ENCODE measurements around the gene ANKRD29.

ANKRD29 gene

GRCh38 chr18:23587220-23587642 is 75.5 kb downstream of the ANKRD29 start:
- Histone ChIP-seq H3K4me3 (ENCODE audit: low read depth, low read length) (peak overlapping the region; percentile 97), H3K4me1 (ENCODE audit: control insufficient read depth, insufficient read depth, low read length) (peaks cover 13% of the 10 kb centered on the region; the same call in 1 of the 2 replicates), H3K9ac (ENCODE audit: low read depth, low read length) (no peak overlapping the region), H3K27me3 (ENCODE audit: control insufficient read depth, insufficient read depth, low read length) (no peaks in the 10 kb centered on the region), H3K27ac (ENCODE audit: low read depth, low read length) (no peak overlapping the region), H3K36me3 (ENCODE audit: control insufficient read depth, insufficient read depth, low read length) (no peaks in the 10 kb centered on the region), H3K9me3 (ENCODE audit: control insufficient read depth, insufficient read depth, low read length) (no peaks in the 10 kb centered on the region)

GRCh38 chr18:23586249-23587196 is 76.2 kb downstream of the ANKRD29 start, which contains the start of gene NPC1:
TSS of gene NPC1 (minus strand) at chr18:23586506. CDS start at chr18:23586343, 163 bp downstream.
- no peaks in the 10 kb centered on the region for H3K9me3 ChIP-seq (ENCODE audit: control insufficient read depth, insufficient read depth, low read length)
- no peaks in the 10 kb centered on the region for H3K36me3 ChIP-seq (ENCODE audit: control insufficient read depth, insufficient read depth, low read length)
- peaks cover 13% of the 10 kb centered on the region; the same call in 1 of the 2 replicates for H3K4me1 ChIP-seq (ENCODE audit: control insufficient read depth, insufficient read depth, low read length)
- H3K27me3 ChIP-seq (ENCODE audit: control insufficient read depth, insufficient read depth, low read length), result no peaks in the 10 kb centered on the region
- peak within 1 kb of the TSS; percentile 100 for H3K27ac ChIP-seq (ENCODE audit: low read depth, low read length)
- peak within 1 kb of the TSS; percentile 90 for H3K9ac ChIP-seq (ENCODE audit: low read depth, low read length)
- peak within 1 kb of the TSS; percentile 97 for H3K4me3 ChIP-seq (ENCODE audit: low read depth, low read length)

GRCh38 chr18:23585897-23586248 is 76.8 kb downstream of the ANKRD29 start:
- peak overlapping the region; percentile 100 for H3K27ac ChIP-seq (ENCODE audit: low read depth, low read length)
- peak overlapping the region; percentile 97 for H3K4me3 ChIP-seq (ENCODE audit: low read depth, low read length)
- no peaks in the 10 kb centered on the region for H3K9me3 ChIP-seq (ENCODE audit: control insufficient read depth, insufficient read depth, low read length)
- peak overlapping the region; percentile 90 for H3K9ac ChIP-seq (ENCODE audit: low read depth, low read length)
- peaks cover 13% of the 10 kb centered on the region; the same call in 1 of the 2 replicates for H3K4me1 ChIP-seq (ENCODE audit: control insufficient read depth, insufficient read depth, low read length)
- no peaks in the 10 kb centered on the region for H3K27me3 ChIP-seq (ENCODE audit: control insufficient read depth, insufficient read depth, low read length)
- no peaks in the 10 kb centered on the region for H3K36me3 ChIP-seq (ENCODE audit: control insufficient read depth, insufficient read depth, low read length)

DNA sequence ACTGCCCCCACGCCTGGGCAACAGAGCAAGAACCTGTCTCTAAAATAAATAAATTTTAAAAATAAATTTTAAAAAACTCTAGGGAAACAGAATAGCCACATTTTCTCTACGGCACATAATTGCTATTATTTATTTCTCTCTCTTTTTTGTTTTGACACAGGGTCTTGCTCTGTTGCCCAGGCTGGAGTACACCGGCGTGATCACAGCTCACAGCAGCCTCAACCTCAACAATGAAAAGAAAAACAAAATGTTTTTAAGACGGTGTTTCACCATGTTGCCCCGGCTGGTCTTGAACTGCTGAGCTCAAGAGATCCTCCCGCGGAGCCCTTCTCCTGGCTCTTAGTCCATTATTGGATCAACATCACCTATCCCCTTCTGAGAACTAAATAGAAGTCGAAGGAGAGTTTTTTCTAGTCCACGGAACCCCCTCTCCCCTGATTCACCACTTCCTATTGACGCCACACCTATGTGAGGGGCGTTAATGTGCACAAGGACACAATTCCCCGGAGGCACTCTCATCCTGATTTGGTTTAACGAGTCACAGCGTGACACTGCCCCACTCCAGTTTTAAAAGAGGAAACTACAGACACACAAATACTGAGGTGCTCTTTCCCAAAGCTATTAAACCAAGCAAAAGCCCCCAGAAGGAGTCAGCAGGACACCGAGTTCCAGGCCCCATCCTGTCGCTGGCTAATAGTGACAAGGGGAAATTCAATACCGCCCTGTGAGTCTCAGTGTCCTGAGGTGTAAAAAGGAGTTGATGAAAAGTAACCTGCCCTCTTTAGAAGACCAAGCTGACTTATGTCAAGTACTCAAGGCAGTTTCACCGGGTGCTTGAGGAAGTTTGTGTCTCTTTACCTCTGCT is 77.5 kb downstream of the ANKRD29 start:
- peaks cover 13% of the 10 kb centered on the region; the same call in 1 of the 2 replicates for H3K4me1 ChIP-seq (ENCODE audit: control insufficient read depth, insufficient read depth, low read length)
- no peaks in the 10 kb centered on the region for H3K27me3 ChIP-seq (ENCODE audit: control insufficient read depth, insufficient read depth, low read length)
- peak overlapping the region; percentile 90 for H3K9ac ChIP-seq (ENCODE audit: low read depth, low read length)
- H3K36me3 ChIP-seq (ENCODE audit: control insufficient read depth, insufficient read depth, low read length), result 0 out of 2 replicates have a peak, but pooled peaks cover 6% of the 10 kb centered on the region
- peak overlapping the region; percentile 97 for H3K4me3 ChIP-seq (ENCODE audit: low read depth, low read length)
- H3K9me3 ChIP-seq (ENCODE audit: control insufficient read depth, insufficient read depth, low read length), result no peaks in the 10 kb centered on the region
- H3K27ac ChIP-seq (ENCODE audit: low read depth, low read length), result peak overlapping the region; percentile 100

- H3K4me3 ChIP-seq (ENCODE audit: low read depth, low read length), result no peak overlapping the region
- H3K9me3 ChIP-seq (ENCODE audit: control insufficient read depth, insufficient read depth, low read length), result no peaks in the 10 kb centered on the region
Measured at GRCh38 chr18:23584019-23584983, 78.4 kb downstream of the ANKRD29 start.

GRCh38 chr18:23583071-23583865 is 79.4 kb downstream of the ANKRD29 start:
- Histone ChIP-seq H3K9ac (ENCODE audit: low read depth, low read length) (no peak overlapping the region), H3K4me1 (ENCODE audit: control insufficient read depth, insufficient read depth, low read length) (peaks cover 13% of the 10 kb centered on the region; the same call in 1 of the 2 replicates), H3K27ac (ENCODE audit: low read depth, low read length) (no peak overlapping the region), H3K4me3 (ENCODE audit: low read depth, low read length) (no peak overlapping the region), H3K36me3 (ENCODE audit: control insufficient read depth, insufficient read depth, low read length) (0 out of 2 replicates have a peak, but pooled peaks cover 6% of the 10 kb centered on the region), H3K27me3 (ENCODE audit: control insufficient read depth, insufficient read depth, low read length) (no peaks in the 10 kb centered on the region), H3K9me3 (ENCODE audit: control insufficient read depth, insufficient read depth, low read length) (no peaks in the 10 kb centered on the region)

More at GRCh38 chr18:23584019-23584983, 78.4 kb downstream of the ANKRD29 start:
- Histone ChIP-seq H3K4me1 (ENCODE audit: control insufficient read depth, insufficient read depth, low read length) (peaks cover 13% of the 10 kb centered on the region; the same call in 1 of the 2 replicates), H3K27me3 (ENCODE audit: control insufficient read depth, insufficient read depth, low read length) (no peaks in the 10 kb centered on the region), H3K36me3 (ENCODE audit: control insufficient read depth, insufficient read depth, low read length) (0 out of 2 replicates have a peak, but pooled peaks cover 6% of the 10 kb centered on the region), H3K9ac (ENCODE audit: low read depth, low read length) (no peak overlapping the region), H3K27ac (ENCODE audit: low read depth, low read length) (no peak overlapping the region)

DNA sequence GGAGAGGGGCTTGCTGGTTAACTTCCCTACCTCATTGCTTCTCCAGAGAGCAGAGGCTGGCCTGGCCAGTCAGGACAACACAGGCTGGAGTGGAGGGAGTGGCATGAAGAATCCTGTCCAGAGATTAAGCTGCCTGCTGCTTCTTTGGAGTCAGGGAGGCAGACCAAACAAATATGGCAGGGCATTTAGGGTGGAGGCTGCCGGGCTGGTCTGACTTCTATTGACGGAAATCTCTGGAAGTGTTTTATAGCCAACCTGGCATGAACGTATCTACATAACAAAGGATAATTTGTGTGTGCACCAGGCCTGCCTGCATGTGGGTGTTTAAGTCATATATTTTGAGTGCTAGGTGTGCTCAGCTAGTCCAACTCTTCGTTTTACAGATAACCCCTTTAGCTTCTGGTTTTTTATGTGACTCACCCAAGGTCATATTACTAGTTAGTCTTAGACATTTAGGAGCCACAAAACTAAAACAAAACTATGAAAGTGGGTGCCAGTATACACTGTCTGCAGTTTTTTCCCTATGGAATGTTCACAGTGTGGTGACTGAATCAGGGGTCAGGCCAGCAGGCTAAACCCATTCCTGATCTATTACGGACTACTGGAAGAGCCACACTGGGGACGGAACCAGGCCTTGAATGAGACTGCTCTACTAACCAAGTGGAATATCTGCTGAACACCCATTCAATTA is 81.9 kb downstream of the ANKRD29 start:
- Histone ChIP-seq H3K4me3 (ENCODE audit: low read depth, low read length) (no peak overlapping the region), H3K36me3 (ENCODE audit: control insufficient read depth, insufficient read depth, low read length) (peaks cover 9% of the 10 kb centered on the region; the same call in 1 of the 2 replicates), H3K9ac (ENCODE audit: low read depth, low read length) (no peak overlapping the region), H3K9me3 (ENCODE audit: control insufficient read depth, insufficient read depth, low read length) (no peaks in the 10 kb centered on the region), H3K27ac (ENCODE audit: low read depth, low read length) (no peak overlapping the region), H3K27me3 (ENCODE audit: control insufficient read depth, insufficient read depth, low read length) (no peaks in the 10 kb centered on the region), H3K4me1 (ENCODE audit: control insufficient read depth, insufficient read depth, low read length) (peaks cover 13% of the 10 kb centered on the region; the same call in 1 of the 2 replicates)

- no peak overlapping the region for H3K27ac ChIP-seq (ENCODE audit: low read depth, low read length)
- H3K9ac ChIP-seq (ENCODE audit: low read depth, low read length), result no peak overlapping the region
- H3K4me3 ChIP-seq (ENCODE audit: low read depth, low read length), result no peak overlapping the region
- peaks cover 12% of the 10 kb centered on the region for H3K4me1 ChIP-seq (ENCODE audit: control insufficient read depth, insufficient read depth, low read length)
- peaks cover 13% of the 10 kb centered on the region; the same call in 1 of the 2 replicates for H3K36me3 ChIP-seq (ENCODE audit: control insufficient read depth, insufficient read depth, low read length)
- no peaks in the 10 kb centered on the region for H3K27me3 ChIP-seq (ENCODE audit: control insufficient read depth, insufficient read depth, low read length)
- no peaks in the 10 kb centered on the region for H3K9me3 ChIP-seq (ENCODE audit: control insufficient read depth, insufficient read depth, low read length)
Measured at GRCh38 chr18:23578891-23579653, 83.6 kb downstream of the ANKRD29 start.
